NCI-H1417 treated with DMSO at 0.1 percent for 48 hours (cell line): ENCODE data around the gene GJA1.
"Not testable (repeated sequence)": the region's sequence is repeated elsewhere in the genome, so short reads cannot be mapped to it uniquely, and the experiment has no call there.

Experiments used
- DNase-seq: peaks from one replicate; lab custom pipeline; 2025; lab: John Stamatoyannopoulos, UW

The GJA1 gene

DNA sequence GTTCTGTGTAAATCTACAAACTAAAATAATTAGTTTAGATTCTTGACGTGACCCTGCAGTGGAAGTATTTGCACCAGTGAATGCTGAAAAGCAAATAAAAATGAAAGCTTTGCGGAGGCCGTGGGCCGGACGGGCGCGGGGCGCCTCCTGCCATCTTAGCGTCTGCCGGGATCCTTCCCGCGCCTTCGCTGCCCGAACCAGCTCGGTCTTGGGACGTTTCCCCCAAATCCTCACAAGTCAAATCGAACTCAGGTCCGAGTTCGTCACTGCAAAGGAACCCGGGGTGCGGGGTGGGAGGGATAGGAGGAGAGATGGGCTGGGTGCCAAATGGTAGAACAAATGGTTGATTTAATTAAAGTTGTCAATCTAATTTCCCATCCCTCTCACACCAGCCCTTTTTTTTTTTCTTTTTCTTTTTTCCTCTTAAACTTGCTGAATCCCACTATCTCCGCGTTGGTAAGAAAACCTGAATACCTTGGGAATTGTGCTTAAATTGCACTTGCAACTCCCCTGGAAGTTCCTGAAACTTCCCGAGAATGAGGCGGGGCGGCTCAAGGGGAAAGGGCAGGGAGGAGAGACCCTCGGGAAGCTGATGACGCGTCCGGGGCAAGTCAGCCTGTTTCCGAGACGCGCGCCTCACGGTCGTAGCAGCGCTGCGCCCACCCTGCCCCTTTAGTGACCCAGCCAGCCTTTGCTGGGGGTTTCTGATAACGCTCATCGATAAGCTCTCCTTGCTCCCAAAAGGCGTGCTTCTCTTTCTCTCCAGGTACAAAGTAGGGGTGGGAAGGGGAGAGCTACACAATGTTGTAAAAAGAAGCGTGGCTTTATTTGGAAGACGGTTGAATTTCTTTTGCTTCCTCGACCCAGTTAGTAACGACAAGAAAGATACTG is 1.8 kb downstream of the GJA1 start:
- no peak for DNase-seq

DNA sequence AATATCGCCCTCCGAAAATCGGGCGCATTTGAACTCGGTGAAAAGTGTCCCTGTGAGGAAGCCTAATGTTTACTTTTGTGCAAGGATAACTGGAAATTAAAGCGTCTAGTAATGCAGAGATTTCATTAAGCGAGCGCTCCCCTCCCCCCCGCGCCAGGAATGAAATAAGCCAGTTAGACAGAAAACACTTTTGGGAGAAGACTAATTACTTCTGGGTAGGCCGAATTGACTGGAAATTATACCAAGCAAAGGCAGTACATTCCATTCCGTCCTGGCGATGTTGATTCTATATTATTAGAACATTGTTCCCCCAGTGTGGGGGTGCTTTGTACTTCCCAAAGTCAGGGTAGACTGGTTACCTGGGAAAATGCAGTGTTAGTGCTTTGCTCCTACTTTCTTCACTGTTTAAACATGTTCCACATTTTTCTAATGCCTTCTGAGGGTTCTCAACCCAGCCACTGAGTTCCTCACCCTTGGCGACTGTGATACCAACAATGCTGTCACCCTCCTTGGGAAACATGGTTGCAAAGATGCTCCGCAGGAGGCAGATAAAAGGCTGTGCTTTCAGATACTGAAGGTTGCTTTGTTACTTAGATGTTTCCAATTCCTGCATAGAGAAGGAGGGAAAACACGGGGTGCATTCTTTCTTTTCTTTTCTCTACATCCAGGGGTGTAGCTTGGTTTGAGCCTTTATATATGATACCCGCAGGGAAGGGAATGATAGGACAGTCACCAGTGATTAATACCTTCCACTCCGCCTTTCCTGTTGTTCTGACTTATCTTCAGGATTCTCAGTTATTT is 2.6 kb downstream of the GJA1 start:
- DNase-seq, result no peak

DNA sequence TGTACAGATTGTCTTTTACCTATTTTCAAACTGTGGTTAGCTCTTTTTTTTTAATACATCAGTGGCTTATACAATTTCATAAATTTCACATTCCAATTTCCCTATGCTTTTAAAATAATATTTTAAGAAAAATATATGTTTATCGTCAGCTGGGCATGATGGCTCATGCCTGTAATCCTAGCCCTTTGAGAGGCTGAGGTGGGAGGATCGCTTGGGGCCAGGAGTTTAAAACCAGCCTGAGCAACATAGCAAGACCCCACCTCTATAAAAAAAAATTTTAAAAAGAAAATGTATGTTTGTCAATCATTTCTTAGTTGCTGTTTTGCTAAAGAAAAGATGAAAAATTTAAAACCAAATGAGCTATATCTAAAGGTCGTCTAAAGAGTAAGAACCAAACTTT is 3.4 kb downstream of the GJA1 start:
- no peak for DNase-seq

DNA sequence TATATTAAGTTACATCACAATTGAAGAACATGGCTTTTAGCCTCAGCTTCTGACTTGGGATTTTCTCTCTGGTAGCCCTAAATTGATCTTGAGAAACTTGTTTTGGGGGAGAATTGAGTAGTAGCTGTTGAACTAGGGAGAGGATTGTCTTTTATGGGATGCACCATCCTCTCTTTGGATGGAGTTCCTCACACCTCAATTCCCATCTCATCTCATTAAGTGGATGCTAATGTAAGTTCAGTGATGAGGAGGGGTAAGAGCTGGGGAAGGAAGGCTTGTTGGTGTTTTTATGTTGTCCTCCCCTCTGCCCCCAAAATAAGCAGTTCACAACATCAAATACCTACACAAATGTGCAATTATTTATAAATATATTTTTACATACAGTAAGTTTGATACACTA is 4.0 kb downstream of the GJA1 start:
- no peak for DNase-seq

DNA sequence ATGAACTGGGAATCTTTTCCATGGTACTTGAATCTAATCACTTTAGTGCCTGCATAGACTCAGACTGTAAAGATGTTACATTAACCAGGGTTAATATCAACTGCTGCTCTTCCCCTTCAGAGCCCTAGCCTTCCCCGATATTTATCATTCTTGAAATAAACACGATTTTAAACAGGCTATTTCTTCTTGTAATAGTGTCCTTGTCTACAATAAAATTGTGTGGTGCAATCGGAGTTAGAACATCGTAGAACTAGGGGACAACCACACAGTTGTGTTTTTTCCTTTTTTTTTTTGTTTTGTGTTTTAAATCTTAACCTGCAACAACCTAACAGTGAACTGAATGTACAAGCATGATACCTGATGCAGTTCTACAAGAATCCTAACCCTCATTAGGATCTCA is 4.5 kb downstream of the GJA1 start:
- DNase-seq, result no peak

DNA sequence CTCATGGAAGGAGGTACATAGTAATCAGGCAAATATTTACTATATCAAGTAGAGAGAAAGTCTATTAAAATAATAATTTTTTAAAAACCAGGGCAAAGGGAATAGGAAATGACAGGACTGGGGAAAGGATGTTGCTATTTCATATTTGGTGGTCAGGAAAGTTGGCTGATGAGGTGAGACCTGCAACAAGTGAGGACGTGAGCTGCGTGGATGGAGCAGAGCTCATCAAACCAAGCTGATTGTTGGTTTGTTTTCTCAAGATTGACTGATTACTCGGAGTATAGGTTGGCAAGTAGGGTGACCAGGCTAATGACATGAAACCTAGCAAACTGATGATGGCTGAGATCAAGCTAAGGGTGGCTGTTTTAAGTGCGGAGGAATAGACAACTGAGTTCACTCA is 6.0 kb downstream of the GJA1 start:
- no peak for DNase-seq

DNA sequence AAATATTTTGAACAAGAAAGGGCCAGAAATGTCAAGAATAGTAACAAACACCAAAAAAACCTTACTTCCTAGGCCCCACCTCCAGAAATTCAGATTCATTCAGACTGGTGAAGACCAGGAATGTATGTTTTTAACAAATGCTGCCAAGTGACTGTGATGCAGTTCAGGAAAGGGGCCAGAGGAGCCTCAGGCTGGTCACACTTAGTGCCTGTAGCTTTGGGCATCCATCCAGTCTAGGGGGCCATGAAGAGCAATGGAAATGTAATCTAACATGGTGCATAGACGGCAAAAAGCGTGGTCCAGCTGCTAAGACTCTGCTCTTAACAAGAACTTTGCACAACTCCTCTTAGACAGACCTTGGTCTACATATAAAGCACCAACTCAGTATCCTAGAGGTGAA is 7.1 kb downstream of the GJA1 start:
- DNase-seq, result no peak

DNA sequence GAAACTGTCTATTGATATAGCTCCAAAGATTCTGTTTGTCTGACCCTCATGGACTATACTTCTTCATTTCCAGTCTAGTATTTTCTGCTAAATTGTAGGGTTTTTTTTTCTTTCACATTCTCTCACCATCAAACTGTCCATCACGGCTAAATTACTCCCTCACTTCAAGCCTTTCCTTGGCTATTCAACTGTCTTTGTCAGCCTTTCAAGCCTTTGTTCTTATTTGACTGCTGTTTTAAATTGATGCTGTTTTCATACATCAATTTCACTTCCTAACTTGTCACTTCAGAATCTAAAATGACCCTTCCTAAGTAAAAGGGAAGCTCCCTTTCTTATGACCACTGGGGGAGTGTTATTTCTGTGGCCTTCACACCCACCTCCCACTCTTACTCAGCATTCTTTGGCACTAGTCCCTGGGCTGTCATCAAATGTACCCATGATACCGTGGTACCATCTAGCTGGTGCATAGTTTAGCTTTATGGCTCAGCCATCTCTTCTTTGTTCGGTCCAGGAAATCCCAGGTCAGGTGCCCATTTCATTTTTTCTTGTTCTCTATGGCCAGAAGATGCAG is 8.6 kb downstream of the GJA1 start:
- DNase-seq, result no peak

DNA sequence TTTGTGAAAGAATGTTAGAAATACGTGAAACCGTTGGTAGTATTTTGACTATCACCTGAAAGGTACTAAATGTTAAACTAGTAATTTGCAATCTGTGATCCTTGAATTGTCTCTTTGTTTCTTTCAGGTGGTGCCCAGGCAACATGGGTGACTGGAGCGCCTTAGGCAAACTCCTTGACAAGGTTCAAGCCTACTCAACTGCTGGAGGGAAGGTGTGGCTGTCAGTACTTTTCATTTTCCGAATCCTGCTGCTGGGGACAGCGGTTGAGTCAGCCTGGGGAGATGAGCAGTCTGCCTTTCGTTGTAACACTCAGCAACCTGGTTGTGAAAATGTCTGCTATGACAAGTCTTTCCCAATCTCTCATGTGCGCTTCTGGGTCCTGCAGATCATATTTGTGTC is 11.3 kb downstream of the GJA1 start:
- DNase-seq, result not testable (repeated sequence)

DNA sequence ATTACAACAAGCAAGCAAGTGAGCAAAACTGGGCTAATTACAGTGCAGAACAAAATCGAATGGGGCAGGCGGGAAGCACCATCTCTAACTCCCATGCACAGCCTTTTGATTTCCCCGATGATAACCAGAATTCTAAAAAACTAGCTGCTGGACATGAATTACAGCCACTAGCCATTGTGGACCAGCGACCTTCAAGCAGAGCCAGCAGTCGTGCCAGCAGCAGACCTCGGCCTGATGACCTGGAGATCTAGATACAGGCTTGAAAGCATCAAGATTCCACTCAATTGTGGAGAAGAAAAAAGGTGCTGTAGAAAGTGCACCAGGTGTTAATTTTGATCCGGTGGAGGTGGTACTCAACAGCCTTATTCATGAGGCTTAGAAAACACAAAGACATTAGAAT is 12.3 kb downstream of the GJA1 start:
- DNase-seq, result not testable (repeated sequence)

DNA sequence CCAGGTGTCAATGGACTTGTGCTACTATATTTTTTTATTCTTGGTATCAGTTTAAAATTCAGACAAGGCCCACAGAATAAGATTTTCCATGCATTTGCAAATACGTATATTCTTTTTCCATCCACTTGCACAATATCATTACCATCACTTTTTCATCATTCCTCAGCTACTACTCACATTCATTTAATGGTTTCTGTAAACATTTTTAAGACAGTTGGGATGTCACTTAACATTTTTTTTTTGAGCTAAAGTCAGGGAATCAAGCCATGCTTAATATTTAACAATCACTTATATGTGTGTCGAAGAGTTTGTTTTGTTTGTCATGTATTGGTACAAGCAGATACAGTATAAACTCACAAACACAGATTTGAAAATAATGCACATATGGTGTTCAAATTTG is 13.1 kb downstream of the GJA1 start:
- DNase-seq, result not testable (repeated sequence)

DNA sequence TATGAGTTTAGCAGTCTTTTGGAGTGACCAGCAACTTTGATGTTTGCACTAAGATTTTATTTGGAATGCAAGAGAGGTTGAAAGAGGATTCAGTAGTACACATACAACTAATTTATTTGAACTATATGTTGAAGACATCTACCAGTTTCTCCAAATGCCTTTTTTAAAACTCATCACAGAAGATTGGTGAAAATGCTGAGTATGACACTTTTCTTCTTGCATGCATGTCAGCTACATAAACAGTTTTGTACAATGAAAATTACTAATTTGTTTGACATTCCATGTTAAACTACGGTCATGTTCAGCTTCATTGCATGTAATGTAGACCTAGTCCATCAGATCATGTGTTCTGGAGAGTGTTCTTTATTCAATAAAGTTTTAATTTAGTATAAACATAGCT is 13.9 kb downstream of the GJA1 start:
- DNase-seq, result no peak

DNA sequence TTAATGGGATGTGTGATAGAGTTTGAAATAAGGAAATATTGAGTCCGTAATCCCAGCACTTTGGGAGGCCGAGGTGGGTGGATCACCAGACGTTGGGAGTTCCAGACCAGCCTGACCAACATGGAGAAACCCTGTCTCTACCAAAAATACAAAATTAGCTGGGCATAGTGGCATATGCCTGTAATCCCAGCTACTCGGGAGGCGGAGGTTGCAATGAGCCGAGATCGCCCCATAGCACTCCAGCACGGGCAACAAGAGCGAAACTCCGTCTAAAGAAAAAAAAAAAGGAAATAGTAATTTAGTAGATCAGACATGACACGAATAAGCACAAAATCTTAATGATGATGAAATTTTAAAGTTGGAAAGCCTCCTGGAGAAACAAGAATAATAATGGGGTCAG is 14.8 kb downstream of the GJA1 start:
- DNase-seq, result no peak

DNA sequence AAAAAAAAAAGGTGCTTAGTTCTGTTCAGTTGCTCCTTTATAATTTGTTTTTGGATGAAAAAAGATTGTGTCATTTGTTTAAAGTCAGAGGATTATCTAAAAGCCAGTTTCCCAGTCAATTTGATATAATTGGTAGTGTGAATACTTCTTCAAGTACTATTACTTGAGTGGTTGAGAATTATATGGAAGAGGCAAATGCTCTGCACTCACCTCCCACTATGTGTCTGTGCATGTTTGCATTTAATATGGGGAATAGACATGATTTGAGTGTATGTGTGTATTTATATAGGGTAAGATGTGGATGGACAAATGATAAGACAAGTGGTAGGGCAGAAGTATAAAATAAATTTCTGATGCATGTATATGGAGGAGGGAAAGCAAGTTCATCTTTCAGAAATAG is 15.8 kb downstream of the GJA1 start:
- no peak for DNase-seq

DNA sequence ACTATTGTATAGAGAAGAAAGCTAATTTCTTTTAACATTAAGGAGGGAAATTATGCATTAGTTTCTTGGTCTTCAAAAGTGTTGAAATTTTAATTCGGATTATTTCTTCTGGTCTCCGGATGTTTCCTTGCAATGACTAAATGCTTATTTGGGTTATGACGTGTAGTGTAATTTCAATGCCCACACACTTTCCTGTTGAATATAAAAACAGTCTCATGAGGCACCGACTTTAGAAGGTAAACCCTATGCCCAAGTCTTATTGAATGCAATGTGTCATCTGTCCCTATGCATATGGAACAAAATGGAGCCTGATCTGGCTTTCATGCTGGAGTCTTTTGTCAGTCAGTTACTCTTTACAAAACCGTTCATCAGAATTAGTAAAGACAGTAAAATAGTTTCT is 17.7 kb downstream of the GJA1 start:
- no peak for DNase-seq

DNA sequence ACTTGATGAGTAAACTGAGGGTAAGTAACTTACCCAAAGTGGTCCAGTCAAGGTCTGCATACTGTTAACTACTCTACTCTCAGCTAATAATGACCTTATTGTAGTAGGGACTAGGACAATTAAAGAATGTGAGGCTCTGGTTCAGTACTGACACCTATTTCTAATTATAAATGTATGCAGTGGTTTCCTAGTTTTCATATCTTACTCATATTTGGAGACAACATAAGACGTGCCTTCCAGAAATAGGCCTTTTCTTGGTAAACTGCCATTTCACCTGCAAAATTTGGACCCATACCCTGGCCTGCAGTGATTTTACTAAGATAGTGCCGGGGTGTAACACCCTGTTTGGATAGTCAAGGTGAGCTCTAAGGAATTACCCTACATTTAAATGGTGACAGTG is 24.7 kb downstream of the GJA1 start:
- no peak for DNase-seq

DNA sequence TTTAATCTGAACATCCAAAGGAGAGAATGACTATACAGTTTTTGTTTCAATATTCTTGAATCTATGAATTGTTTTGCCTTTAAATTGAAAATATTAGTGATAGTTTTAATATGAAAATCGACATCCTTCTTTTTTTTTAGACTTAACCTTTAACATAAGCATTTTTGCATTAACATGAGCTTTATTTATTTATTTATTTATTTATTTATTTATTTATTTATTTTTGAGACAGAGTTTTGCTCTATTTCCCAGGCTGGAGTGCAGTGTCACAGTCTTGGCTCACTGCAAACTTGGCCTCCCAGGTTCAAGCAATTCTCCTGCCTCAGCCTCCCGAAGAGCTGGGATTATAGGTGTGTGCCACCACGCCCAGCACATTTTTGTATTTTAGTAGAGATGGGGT is 27.6 kb downstream of the GJA1 start:
- no peak for DNase-seq

DNA sequence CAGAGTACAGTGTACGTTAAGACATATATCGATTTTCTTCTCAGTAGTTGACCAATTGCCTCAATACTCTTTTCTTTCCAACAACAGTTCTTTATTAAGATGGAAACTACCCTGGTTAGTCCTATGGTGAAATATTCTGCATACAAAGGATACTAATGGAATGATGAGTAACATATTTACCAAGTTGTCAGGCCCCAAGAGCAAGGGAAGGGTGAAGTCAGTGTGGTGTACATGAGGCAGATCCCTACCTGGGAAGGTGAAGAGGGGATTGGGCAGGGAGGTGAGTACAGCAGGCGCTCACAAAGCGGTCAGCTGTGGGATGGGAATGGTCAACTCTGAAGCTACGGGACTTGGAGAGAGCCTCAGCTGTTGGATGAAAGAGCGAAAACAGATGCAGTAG is 29.7 kb downstream of the GJA1 start:
- no peak for DNase-seq

DNA sequence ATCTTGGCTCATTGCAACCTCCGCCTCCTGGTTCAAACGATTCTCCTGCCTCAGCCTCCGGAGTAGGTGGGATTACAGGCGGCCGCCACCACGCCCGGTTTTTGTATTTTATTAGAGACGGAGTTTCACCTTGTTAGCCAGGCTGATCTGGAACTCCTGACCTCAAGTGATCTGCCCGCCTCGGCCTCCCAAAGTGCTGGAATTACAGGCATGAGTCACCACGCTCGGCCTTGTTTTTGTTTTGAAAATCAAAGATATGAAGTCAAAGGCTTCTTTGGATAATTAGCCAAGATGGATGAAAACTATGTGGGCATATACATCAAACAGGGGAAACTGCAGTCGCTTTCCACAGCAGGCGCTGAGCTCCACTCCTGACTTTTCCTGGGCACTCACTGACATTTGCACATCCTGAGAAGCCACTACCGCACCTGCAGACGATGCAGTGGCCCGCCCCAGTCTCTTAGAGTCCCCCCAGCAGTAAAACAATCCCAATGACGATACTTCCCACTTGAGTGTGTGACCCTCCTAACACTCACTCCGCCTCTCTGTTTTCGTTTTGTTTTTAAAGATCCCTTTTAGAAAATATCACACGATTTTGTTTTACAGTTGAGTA is 44.1 kb downstream of the GJA1 start:
- no peak for DNase-seq

DNA sequence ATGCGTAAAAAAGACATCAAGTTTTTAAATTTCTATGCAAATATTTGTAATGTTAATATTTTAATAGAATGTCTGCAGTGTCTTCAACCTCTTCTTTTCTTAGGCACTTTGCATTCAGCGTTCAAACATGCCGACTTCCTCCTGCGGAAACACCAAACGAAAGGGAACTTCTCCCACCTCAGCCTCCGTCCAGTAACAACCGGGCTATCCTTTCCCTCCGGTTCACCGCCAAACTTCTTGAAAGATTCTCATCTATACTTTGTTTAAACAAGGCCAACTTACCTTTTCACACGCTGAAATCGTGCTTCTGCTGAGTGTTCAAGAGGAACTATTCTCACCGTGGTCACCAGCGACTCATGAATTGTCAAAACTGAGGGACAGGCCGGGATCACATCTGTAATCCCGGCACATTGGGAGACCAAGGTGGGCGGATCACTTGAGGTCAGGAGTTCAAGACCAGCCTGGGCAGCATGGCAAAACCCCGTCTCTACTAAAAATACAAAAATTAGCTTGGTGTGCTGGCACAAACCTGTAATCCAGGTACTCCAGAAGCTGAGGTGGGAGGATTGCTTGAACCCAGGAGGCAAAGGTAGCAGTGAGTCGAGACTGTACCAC is 44.8 kb downstream of the GJA1 start:
- no peak for DNase-seq

DNA sequence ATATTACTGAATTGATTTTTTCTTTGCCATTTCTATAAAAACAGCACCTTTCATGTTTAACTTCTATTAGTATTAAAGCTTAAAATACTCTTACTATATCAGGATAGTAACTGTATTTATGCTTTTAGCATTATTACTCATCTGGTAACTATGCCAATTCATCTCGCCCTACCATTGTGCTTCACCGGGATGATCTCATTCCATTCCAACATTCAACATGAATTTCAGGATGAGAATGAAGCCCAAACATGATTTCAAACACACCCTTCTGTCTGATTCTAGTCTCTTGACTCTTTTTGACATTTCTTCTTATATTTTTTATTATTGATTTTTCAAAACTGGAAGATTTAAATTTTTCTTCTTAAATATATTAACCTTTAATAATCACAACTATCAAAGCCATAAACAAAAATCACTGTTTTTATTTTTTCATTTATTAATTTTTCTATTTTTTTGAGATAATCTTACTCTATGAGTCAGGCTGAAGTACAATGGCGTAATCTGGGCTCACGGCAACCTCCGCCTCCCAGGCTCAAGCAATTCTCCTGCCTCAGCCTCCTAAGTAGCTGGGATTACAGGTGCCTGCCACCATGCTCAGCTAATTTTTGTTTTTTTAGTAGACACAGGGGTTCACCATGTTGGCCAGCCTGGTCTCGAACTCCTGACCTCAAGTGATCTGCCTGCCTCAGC is 46.7 kb downstream of the GJA1 start:
- no peak for DNase-seq

DNA sequence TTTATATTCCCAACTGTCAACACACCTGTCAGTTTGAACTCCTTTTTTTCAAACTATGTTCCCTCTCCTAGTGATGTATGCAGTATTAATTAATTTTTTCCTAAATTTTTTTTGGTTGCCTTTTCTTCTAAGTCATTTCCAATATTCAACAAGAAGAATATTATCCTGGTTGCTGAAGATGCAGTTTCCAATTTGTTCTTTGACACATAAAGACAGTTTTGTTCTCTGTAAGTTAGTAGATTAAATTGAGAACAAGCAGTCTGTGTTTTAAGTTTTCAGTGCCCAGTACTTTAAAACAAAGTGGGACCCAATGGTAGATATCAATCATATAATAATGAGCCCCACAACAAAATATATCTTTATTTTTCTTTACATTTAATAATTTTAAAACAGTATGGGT is 47.3 kb downstream of the GJA1 start:
- no peak for DNase-seq
